Spinal cord (tissue), 10 donors: ENCODE data around the gene COMTD1. TPM values are rescaled to one million over a fixed set of nuclear protein-coding genes. Genes with fewer than 3 reads are reported as not detected.
"Not testable (repeated sequence)": the region's sequence is repeated elsewhere in the genome, so short reads cannot be mapped to it uniquely, and the experiment has no call there.

ENCODE experiments used
- DNase-seq, 6 donors: peaks; one replicate each; pipeline versions ENCODE4 v3.0.0 to v3.0.0-alpha.2; 2013 to 2015; ENCODE audit warnings: low spot score in 6 of 6, low read depth in 4 of 6
- H3K27ac ChIP-seq: one replicate; pipeline ENCODE4 v1.5.1; 2013; ENCODE audit warnings: low read depth, low read length, control low read depth
- H3K27me3 ChIP-seq: one replicate; pipeline ENCODE4 v1.6.1; 2013; ENCODE audit warnings: low read length; ENCODE audit not compliant: control insufficient read depth, insufficient read depth
- H3K36me3 ChIP-seq: one replicate; pipeline ENCODE4 v1.6.1; 2013; ENCODE audit warnings: low read length; ENCODE audit not compliant: control insufficient read depth, insufficient read depth
- H3K4me1 ChIP-seq: one replicate; pipeline ENCODE4 v1.6.1; 2013; ENCODE audit warnings: low read length; ENCODE audit not compliant: control insufficient read depth, insufficient read depth
- H3K4me3 ChIP-seq: one replicate; pipeline ENCODE4 v1.5.1; 2013; ENCODE audit warnings: low read depth, low read length, control low read depth
- H3K9me3 ChIP-seq: one replicate; pipeline ENCODE4 v1.6.1; 2013; ENCODE audit warnings: low read length; ENCODE audit not compliant: control insufficient read depth, insufficient read depth
- WGBS: methylation state at CpG from one replicate; pipeline ENCODE4 v1.1.5; 2013; ENCODE audit warnings: missing lambda C conversion rate; ENCODE audit not compliant: insufficient coverage; 5-methylcytosine and 5-hydroxymethylcytosine counted together
- polyA plus RNA-seq, 2 donors: library from polyadenylated mRNA; unstranded; fragments of 120-200 nt; gene quantifications; one replicate each; pipeline ENCODE4 v1.2.1, GENCODE V29; 2013; ENCODE audit not compliant: insufficient read length in 2 of 2
- total RNA-seq, 2 donors: library from RNA; depleted of rRNA in 1 of 2; stranded (reverse); fragments of 120-200 nt in 1 of 2; fragments of >200 nt in 1 of 2; gene quantifications; one replicate each; pipeline versions ENCODE4 v1.2.3 to v1.2.4, GENCODE V29; 2013 to 2014
- donor health status: healthy.

COMTD1 gene
- total and polyA plus RNA-seq, 4 donors, result 6.8 to 37.4 (median 23.4) TPM

DNA sequence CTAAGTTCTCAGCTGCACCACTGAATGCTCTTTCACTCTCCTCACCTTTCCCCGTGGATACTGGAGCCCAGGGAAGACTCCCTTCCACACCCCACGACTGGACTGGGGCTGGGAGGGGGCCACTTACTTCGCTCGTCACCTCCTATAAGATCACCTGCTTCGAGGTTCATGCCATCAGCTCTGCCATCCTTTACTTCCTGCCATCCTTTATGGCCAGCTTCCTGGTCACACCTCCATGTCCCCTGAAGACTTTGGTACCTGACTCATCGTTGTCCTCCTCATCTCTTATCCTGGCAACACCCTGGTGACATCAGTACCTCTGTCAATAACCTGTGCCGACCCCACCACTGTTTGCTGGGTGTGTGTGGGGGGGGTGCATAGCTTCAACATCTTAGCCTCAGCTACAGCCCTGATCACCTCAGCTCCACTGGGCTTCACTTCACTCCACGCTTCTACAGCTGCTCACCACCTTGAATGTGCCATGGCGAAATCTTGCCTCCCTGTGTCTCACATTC lies 33.9 kb downstream of the COMTD1 start:
- no peaks in the 10 kb centered on the region for H3K9me3 ChIP-seq
- WGBS, result 90% methylated on average over 6 of the region's 9 CpGs
- DNase-seq, result no peak
- H3K27ac ChIP-seq, result no peak overlapping the region
- H3K4me3 ChIP-seq, result no peak overlapping the region
- no peaks in the 10 kb centered on the region for H3K27me3 ChIP-seq
- peaks cover 2% of the 10 kb centered on the region for H3K36me3 ChIP-seq
- peaks cover 6% of the 10 kb centered on the region for H3K4me1 ChIP-seq

DNA sequence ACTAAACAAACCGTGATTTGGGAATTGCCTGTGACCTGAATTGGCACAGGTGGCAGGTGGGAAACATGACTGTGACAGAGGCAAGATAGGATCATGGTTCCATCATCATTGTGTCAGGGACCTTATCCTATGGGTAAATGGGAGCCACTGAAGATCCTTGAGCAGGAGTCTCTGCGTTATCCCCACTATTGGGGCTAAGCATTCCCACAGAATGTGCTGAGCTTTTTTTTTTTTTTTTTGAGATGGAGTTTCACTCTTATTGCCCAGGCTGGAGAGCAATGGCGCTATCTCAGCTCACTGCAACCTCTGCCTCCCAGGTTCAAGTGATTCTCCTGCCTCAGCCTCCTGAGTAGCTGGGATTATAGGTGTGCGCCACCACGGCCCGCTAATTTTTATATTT lies 35.8 kb downstream of the COMTD1 start:
- WGBS, result 98% methylated on average over 4 of the region's 6 CpGs

DNA sequence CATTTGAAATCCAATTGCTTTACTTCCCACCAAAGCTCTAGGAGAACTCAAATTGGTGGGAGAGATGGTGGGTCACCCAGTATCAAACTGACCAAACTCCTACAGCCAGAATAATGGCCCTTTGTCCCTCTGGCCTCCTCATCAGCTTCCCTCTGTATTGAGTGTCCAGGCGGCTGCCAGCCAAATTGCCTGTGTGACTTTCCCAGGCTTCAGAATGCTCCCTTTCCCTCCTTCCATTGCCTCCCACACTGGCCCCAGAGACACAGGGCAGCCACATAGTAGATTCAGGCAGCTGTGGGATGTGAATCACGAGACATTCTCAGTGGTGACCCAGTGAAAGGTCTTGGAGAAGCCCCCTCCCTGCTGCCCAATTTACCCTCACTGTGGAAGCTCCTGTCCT lies 37.9 kb downstream of the COMTD1 start:
- Histone ChIP-seq H3K36me3 (peaks cover 2% of the 10 kb centered on the region), H3K4me1 (peaks cover 6% of the 10 kb centered on the region), H3K4me3 (no peak overlapping the region), H3K27me3 (no peaks in the 10 kb centered on the region), H3K9me3 (no peaks in the 10 kb centered on the region), H3K27ac (peak overlapping the region; percentile 48)
- 43% methylated on average over 1 of the region's 2 CpGs for WGBS
- DNase-seq, result peak in 1 of 6 donors; percentile 39

More for the DNA sequence above, 35.8 kb downstream of the COMTD1 start:
- H3K9me3 ChIP-seq, H3K36me3 ChIP-seq, H3K27ac ChIP-seq, H3K4me3 ChIP-seq, H3K4me1 ChIP-seq, H3K27me3 ChIP-seq, DNase-seq: not testable (repeated sequence)

DNA sequence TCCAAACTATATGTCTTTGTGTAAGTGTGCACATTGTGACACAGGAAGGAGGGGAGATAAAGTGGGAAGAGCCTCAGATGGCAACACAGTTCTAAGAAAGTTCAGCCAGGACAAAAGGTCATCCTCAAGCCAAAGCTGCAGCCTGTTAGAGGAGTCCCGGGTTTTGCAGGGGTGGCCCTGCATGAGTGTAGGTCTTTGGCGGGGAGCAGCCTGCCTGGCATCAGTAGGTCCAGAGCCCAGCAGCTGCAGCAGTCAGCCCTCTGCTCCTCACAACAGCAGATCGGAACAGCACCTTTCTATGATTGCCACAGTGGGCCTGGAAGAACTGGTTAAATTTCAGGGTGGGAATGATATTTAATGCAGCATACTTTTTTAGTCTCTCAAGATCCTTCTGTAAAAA lies 38.7 kb downstream of the COMTD1 start:
- H3K36me3 ChIP-seq, result peaks cover 3% of the 10 kb centered on the region
- H3K9me3 ChIP-seq, result no peaks in the 10 kb centered on the region
- DNase-seq, result no peak
- 63% methylated on average over 1 of the region's 3 CpGs for WGBS
- no peak overlapping the region for H3K27ac ChIP-seq
- H3K27me3 ChIP-seq, result no peaks in the 10 kb centered on the region
- peaks cover 6% of the 10 kb centered on the region for H3K4me1 ChIP-seq
- H3K4me3 ChIP-seq, result no peak overlapping the region

DNA sequence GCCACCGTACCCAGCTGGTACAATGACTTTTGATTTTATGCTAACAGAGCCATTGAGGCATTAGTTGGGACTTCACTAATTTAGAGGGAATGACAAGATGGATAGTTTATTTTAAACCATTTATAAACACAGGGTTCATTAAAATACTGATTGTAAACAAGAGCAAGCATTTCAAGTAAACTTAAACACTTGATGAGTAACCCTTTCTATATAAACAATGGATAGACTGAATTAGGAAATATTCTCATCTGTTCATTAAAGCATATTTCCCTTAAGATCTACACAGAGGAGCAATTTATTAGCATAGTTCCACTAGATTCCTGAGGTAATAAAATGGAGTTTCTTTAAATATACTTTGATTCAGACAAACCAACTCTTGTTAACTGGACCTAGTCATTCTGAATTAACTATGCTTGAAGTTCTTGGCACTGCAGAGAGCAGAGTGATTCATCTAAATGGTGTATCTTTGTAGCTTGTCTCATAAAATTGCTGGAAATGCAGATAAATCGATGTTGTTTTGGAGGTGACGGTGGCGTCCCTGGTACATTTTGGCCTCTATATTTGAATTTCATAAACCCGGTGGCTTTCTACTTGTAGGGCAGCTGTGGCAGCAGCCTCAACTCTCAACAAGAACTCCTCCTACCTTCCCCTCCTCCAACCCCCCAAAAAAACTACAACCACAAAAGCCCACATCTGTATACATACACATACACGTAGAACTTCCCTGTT lies 40.6 kb downstream of the COMTD1 start:
- H3K9me3 ChIP-seq, result no peaks in the 10 kb centered on the region
- DNase-seq, result no peak
- peaks cover 6% of the 10 kb centered on the region for H3K4me1 ChIP-seq
- WGBS, result 100% methylated on average over 3 of the region's 6 CpGs
- no peaks in the 10 kb centered on the region for H3K27me3 ChIP-seq
- H3K36me3 ChIP-seq, result peaks cover 5% of the 10 kb centered on the region
- no peak overlapping the region for H3K27ac ChIP-seq
- H3K4me3 ChIP-seq, result no peak overlapping the region

DNA sequence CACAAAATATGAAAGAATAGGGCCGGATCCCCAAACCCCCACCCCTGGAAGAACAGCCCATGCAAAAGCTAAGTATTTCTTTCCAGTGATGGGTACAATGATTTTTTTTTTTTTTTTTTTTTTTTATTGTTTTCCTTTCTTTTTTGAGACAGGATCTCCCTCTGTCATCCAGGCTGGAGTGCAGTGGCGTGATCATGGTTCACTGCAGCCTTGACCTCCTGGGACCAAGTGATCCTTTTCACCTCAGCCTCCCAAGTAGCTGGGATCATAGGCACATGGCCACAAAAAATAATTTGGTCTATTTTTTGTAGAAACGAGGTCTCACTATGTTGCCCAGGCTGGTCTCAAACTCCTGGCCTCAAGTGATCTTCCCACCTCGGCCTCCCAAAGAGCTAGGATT lies 41.1 kb downstream of the COMTD1 start:
- 100% methylated on average over 2 of the region's 4 CpGs for WGBS
- not testable (repeated sequence) for H3K36me3 ChIP-seq, H3K4me3 ChIP-seq, H3K4me1 ChIP-seq, H3K27me3 ChIP-seq, DNase-seq, H3K27ac ChIP-seq, H3K9me3 ChIP-seq

DNA sequence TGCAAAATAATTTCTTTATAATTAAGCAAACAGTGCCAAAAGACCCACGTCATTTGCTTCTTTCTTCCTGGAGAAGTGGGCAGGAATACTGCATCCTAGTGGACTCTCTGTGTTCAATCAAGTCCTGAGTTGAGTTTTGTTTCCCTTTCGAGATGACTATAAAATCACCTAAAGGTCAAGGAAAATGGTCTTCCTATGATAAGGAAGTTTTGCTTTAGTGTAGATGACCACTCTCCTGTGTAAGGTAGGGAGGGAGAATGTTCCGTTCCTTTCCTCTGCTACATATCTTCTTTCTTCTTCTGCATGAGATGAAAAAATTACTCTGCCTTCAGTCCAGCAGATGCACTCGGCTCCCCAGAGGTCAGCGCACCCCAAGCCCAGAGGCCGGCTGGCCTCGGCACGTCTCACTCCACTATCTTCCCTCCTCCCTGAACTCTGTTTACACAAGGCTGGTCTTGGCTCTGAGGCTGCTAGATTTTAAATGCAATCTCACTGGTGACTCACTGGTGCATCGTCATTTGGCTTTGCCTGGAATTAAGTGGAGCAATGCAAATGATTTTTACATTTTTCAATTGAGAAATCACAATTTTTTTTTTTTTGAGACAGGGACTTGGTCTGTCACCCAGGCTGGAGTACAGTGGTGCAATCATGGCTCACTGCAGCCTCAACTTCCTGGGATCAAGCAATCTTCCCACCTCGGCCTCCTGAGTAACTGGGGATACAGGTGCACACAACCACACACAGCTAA lies 43.8 kb downstream of the COMTD1 start:
- DNase-seq, result no peak
- Histone ChIP-seq H3K9me3 (no peaks in the 10 kb centered on the region), H3K27me3 (no peaks in the 10 kb centered on the region), H3K4me1 (no peaks in the 10 kb centered on the region), H3K4me3 (no peak overlapping the region), H3K27ac (no peak overlapping the region), H3K36me3 (peaks cover 5% of the 10 kb centered on the region)
- 89% methylated on average over 5 of the region's 10 CpGs for WGBS

DNA sequence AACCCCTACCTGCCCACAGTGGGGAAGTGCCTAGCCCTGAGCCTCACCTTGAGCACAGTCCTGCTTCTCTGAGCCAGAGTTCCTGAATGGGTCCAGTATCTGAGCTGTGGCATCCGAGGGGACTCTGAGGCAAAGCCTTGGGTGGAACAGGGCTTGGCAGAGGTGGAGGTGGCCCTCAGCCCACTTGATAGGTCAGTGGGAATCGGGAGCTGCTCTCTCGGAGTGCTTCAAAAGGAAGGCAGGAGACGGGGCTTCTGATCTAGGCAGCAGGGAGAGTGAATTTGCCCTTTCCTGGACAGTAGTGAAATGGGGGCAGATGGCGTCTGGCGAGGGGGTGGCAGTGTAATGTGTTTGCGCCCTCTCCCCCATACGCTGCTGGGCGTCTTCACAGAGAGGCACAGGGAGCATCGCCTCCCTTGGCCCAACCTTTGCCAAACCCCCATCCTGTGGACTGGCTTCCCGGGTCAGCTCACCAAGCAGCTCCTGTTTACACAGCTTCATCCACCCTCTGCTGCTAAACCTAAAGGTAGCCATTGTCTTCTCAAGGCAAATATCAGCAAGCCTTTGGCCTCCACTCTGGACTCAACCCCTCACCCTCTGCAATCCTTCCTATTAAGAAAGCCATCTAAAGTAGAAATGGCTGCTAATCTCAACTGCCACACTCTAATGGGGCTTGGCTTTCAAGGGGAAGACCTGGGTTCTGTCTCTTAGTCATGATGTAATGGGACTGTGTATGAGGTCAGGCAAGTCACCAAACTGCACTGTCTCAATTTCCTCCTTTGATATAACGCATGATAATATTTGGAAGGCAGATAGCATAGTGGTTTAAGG lies 46.3 kb downstream of the COMTD1 start:
- Histone ChIP-seq H3K36me3 (peaks cover 5% of the 10 kb centered on the region), H3K4me3 (no peak overlapping the region), H3K9me3 (no peaks in the 10 kb centered on the region), H3K27ac (no peak overlapping the region), H3K27me3 (no peaks in the 10 kb centered on the region), H3K4me1 (no peaks in the 10 kb centered on the region)
- 93% methylated on average over 10 of the region's 12 CpGs for WGBS
- no peak for DNase-seq

DNA sequence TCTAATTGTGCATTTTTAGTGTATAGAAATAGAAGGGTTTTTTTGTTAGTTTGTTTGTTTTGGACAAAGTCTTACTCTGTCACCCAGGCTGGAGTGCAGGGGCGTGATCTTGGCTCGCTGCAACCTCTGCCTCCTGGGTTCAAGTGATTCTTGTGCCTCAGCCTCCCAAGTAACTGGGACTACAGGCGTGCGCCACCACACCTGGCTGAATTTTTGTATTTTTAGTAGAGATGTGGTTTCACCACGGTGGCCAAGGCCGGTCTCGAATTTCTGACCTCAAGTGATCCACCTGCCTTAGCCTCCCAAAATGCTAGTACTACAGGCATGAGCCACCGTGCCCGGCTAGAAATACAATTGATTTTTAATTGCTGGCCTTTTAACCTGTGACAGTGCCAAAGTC lies 47.2 kb downstream of the COMTD1 start:
- H3K4me1 ChIP-seq, H3K36me3 ChIP-seq, H3K27me3 ChIP-seq, H3K27ac ChIP-seq, DNase-seq, H3K4me3 ChIP-seq, H3K9me3 ChIP-seq: not testable (repeated sequence)
- WGBS, result 80% methylated on average over 1 of the region's 9 CpGs
